HEK293 (cell line): Measurements from ENCODE around the gene SLC35F5.

ENCODE experiments used
- CTCF ChIA-PET: fragments of 350-600 bp; formaldehyde crosslinking; extraction: SDS; loops from one replicate; lab custom pipeline; 2021; ENCODE audit warnings: antibody characterized with exemption; lab: Yijun Ruan, JAX
- POLR2A ChIA-PET: fragments of 300-600 bp; formaldehyde crosslinking; extraction: SDS; loops from one replicate; lab custom pipeline; 2020; ENCODE audit warnings: antibody characterized with exemption, inconsistent platforms; lab: Yijun Ruan, JAX
- H3K27ac ChIP-seq: fragments of 200-500 bp; sonication (Bioruptor generic); 2 replicates; pipeline ENCODE4 v1.5.1; 2014; ENCODE audit warnings: low read depth, low read length, control low read depth, inconsistent platforms; ENCODE audit errors: extremely low read depth
- H3K36me3 ChIP-seq, 2 experiments: fragments of 200-500 bp in 1 of 2; sonication (Bioruptor generic) in 1 of 2; 1 replicate in 1 of 2; 2 replicates in 1 of 2; pipeline ENCODE4 v1.5.1; 2014 to 2017; ENCODE audit warnings: inconsistent platforms in 2 of 2, low read length in 2 of 2; ENCODE audit not compliant: control insufficient read depth in 2 of 2, insufficient read depth in 1 of 2
- H3K4me1 ChIP-seq: fragments of 200-500 bp; sonication (Bioruptor generic); 2 replicates; pipeline ENCODE4 v1.5.1; 2014; ENCODE audit warnings: mild to moderate bottlenecking, low read length, inconsistent platforms; ENCODE audit not compliant: control insufficient read depth, insufficient read depth
- H3K4me3 ChIP-seq: 2 replicates; pipeline ENCODE4 v1.5.1; 2011; ENCODE audit warnings: low read depth, mild to moderate bottlenecking, control low read depth, low read length, moderate library complexity
- H3K9me3 ChIP-seq: fragments of 200-500 bp; sonication (Bioruptor generic); 2 replicates; pipeline ENCODE4 v1.5.1; 2014; ENCODE audit warnings: low read depth, low read length, inconsistent platforms; ENCODE audit not compliant: control insufficient read depth, insufficient read depth
- ELK4 ChIP-seq: IDR thresholded peaks from 2 replicates; pipeline ENCODE4 v1.6.1; 2011; ENCODE audit warnings: mild to moderate bottlenecking, low read depth, low read length, borderline replicate concordance
- FEZF1 ChIP-seq: fragments of 450-650 bp; formaldehyde crosslinking; IDR thresholded peaks from 2 replicates; pipeline ENCODE4 v1.5.1; 2016; ENCODE audit warnings: missing biosample characterization, missing genetic modification characterization
- KLF16 ChIP-seq: fragments of 450-650 bp; formaldehyde crosslinking; IDR thresholded peaks from 2 replicates; pipeline ENCODE4 v1.5.1; 2017; ENCODE audit warnings: missing biosample characterization, missing genetic modification characterization
- MEIS1 ChIP-seq: sonication (generic); formaldehyde crosslinking; IDR thresholded peaks from 2 replicates; pipeline ENCODE4 v1.8.1; 2022; ENCODE audit warnings: missing genetic modification reagents, mild to moderate bottlenecking, borderline replicate concordance
- PATZ1 ChIP-seq: fragments of 450-650 bp; formaldehyde crosslinking; IDR thresholded peaks from 2 replicates; pipeline ENCODE4 v1.5.1; 2016; ENCODE audit warnings: missing biosample characterization, missing genetic modification characterization
- PRDM1 ChIP-seq: fragments of 450-650 bp; formaldehyde crosslinking; IDR thresholded peaks from 2 replicates; pipeline ENCODE4; 2016; ENCODE audit warnings: missing biosample characterization, missing genetic modification characterization
- PRDM10 ChIP-seq: fragments of 450-650 bp; formaldehyde crosslinking; IDR thresholded peaks from 2 replicates; pipeline ENCODE4 v1.5.1; 2016; ENCODE audit warnings: missing biosample characterization, missing genetic modification characterization
- ZBTB26 ChIP-seq: fragments of 450-650 bp; formaldehyde crosslinking; optimal IDR thresholded peaks from 2 replicates; pipeline ENCODE3; 2016; ENCODE audit warnings: missing biosample characterization, mild to moderate bottlenecking, missing genetic modification characterization
- ZBTB44 ChIP-seq: fragments of 450-650 bp; IDR thresholded peaks from 2 replicates; pipeline ENCODE4 v1.5.1; 2018; ENCODE audit warnings: missing biosample characterization, mild to moderate bottlenecking, missing genetic modification characterization
- ZEB2 ChIP-seq: fragments of 450-650 bp; formaldehyde crosslinking; IDR thresholded peaks from 2 replicates; pipeline ENCODE4 v1.5.1; 2016; ENCODE audit warnings: missing biosample characterization, missing genetic modification characterization
- ZNF112 ChIP-seq: fragments of 450-650 bp; formaldehyde crosslinking; IDR thresholded peaks from 2 replicates; pipeline ENCODE4 v1.5.0; 2017; ENCODE audit warnings: missing biosample characterization, missing genetic modification characterization
- ZNF114 ChIP-seq: fragments of 450-650 bp; formaldehyde crosslinking; IDR thresholded peaks from 2 replicates; pipeline ENCODE4 v1.5.0; 2017; ENCODE audit warnings: missing biosample characterization, missing genetic modification characterization
- ZNF292 ChIP-seq: fragments of 450-650 bp; formaldehyde crosslinking; IDR thresholded peaks from 2 replicates; pipeline ENCODE4 v1.5.1; 2016; ENCODE audit warnings: low read depth, missing biosample characterization, missing genetic modification characterization, borderline replicate concordance
- ZNF341 ChIP-seq: fragments of 450-650 bp; formaldehyde crosslinking; IDR thresholded peaks from 2 replicates; pipeline ENCODE4; 2016; ENCODE audit warnings: low read depth, missing biosample characterization, missing genetic modification characterization
- ZNF362 ChIP-seq: fragments of 450-650 bp; formaldehyde crosslinking; IDR thresholded peaks from 2 replicates; pipeline ENCODE4 v1.5.1; 2016; ENCODE audit warnings: missing biosample characterization, missing genetic modification characterization
- ZNF549 ChIP-seq: fragments of 450-650 bp; IDR thresholded peaks from 2 replicates; pipeline ENCODE4 v1.5.1; 2018; ENCODE audit warnings: missing biosample characterization, missing genetic modification characterization, mild to moderate bottlenecking, inconsistent platforms, moderate library complexity
- ZNF610 ChIP-seq: fragments of 450-650 bp; formaldehyde crosslinking; IDR thresholded peaks from 2 replicates; pipeline ENCODE4 v1.5.1; 2016; ENCODE audit warnings: missing biosample characterization, missing genetic modification characterization, borderline replicate concordance
- ZNF658 ChIP-seq: fragments of 450-650 bp; formaldehyde crosslinking; IDR thresholded peaks from 2 replicates; pipeline ENCODE4; 2016; ENCODE audit warnings: missing biosample characterization, missing genetic modification characterization
- ZNF677 ChIP-seq: fragments of 450-650 bp; IDR thresholded peaks from 2 replicates; pipeline ENCODE4 v1.5.0; 2018; ENCODE audit warnings: missing biosample characterization, mild to moderate bottlenecking, missing genetic modification characterization, moderate library complexity
- ZSCAN18 ChIP-seq: fragments of 450-650 bp; formaldehyde crosslinking; IDR thresholded peaks from 2 replicates; pipeline ENCODE4 v1.5.1; 2016; ENCODE audit warnings: missing biosample characterization, missing genetic modification characterization

SLC35F5 gene

GRCh38 chr2:113767811-113768460 lies 11.5 kb upstream of the SLC35F5 start:
- no peak overlapping the region for H3K4me3 ChIP-seq
- ChIA-PET POLR2A (interaction anchor here (0.6 kb wide), 1 partner anchor 120 kb away, joined by 3 read pairs; no protein-coding TSS in a partner anchor), CTCF (no interaction called here)
- no peaks in the 10 kb centered on the region for H3K9me3 ChIP-seq
- no peaks in the 10 kb centered on the region for H3K36me3 ChIP-seq
- H3K27ac ChIP-seq: no peak overlapping the region
- no peaks in the 10 kb centered on the region for H3K4me1 ChIP-seq
- no peak for TF ChIP-seq ZEB2 (tag by site-specific recombination)
- TF ChIP-seq ZNF549 (tag by site-specific recombination): no peak
- no peak for TF ChIP-seq ZBTB26 (tag by site-specific recombination)
- no peak for TF ChIP-seq MEIS1 (CRISPR knock-in tag)
- no peak for TF ChIP-seq ZSCAN18 (tag by site-specific recombination)
- TF ChIP-seq ZNF292: no peak
- TF ChIP-seq FEZF1 (tag by site-specific recombination): no peak
- no peak for TF ChIP-seq ZBTB44
- TF ChIP-seq ZNF658: no peak
- no peak for TF ChIP-seq ZNF112 (tag by site-specific recombination)

- Histone ChIP-seq H3K4me3 (no peak overlapping the region), H3K36me3 (no peaks in the 10 kb centered on the region), H3K4me1 (no peaks in the 10 kb centered on the region), H3K27ac (no peak overlapping the region), H3K9me3 (no peaks in the 10 kb centered on the region)
- ChIA-PET POLR2A (no interaction called here), CTCF (no interaction called here)
- TF ChIP-seq ZNF677 (tag by site-specific recombination): no peak
- TF ChIP-seq ZNF112 (tag by site-specific recombination): no peak
- TF ChIP-seq ZNF610: no peak
- no peak for TF ChIP-seq ZNF341
- TF ChIP-seq PRDM10 (tag by site-specific recombination): no peak
- no peak for TF ChIP-seq ZBTB44
- TF ChIP-seq ZNF362 (tag by site-specific recombination): no peak
- no peak for TF ChIP-seq PRDM1 (tag by site-specific recombination)
- TF ChIP-seq PATZ1 (tag by site-specific recombination): no peak
- no peak for TF ChIP-seq ELK4
- no peak for TF ChIP-seq KLF16
- no peak for TF ChIP-seq ZNF114
Observed at GRCh38 chr2:113765276-113765675, 8.8 kb upstream of the SLC35F5 start.
